GM12873 (cell line): ENCODE measurements around the gene CDX1.

Source experiments
- TF ChIP-seq, protein P1 (sequence below): IDR thresholded peaks from 2 replicates; pipeline ENCODE4 v1.5.1; 2012; ENCODE audit warnings: low read depth, mild to moderate bottlenecking, moderate library complexity, low read length, control low read depth; ENCODE audit not compliant: insufficient read depth; ENCODE audit errors: missing control alignments

The CDX1 gene

DNA sequence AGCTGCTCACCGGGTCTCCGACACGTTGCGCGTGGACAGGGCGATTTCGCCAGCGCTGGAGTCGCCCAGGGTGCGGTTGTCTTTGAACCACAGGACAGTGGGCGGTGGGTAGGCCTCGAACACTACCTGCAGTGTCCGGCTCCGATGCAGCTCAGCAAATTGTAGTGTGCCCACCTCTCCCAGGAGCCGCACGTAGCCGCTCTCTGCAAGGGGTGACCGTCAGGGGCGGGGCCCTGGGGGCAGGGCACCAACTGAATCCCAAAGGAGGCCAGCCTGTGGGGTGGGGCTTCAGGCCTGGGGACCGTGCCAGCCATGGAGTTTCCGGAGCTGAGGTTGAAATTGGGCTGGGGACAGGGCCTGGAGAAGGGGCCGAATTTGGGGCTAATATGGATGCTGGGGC lies 33.8 kb upstream of the CDX1 start:
- TF ChIP-seq, protein P1, sequence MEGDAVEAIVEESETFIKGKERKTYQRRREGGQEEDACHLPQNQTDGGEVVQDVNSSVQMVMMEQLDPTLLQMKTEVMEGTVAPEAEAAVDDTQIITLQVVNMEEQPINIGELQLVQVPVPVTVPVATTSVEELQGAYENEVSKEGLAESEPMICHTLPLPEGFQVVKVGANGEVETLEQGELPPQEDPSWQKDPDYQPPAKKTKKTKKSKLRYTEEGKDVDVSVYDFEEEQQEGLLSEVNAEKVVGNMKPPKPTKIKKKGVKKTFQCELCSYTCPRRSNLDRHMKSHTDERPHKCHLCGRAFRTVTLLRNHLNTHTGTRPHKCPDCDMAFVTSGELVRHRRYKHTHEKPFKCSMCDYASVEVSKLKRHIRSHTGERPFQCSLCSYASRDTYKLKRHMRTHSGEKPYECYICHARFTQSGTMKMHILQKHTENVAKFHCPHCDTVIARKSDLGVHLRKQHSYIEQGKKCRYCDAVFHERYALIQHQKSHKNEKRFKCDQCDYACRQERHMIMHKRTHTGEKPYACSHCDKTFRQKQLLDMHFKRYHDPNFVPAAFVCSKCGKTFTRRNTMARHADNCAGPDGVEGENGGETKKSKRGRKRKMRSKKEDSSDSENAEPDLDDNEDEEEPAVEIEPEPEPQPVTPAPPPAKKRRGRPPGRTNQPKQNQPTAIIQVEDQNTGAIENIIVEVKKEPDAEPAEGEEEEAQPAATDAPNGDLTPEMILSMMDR: no peak

DNA sequence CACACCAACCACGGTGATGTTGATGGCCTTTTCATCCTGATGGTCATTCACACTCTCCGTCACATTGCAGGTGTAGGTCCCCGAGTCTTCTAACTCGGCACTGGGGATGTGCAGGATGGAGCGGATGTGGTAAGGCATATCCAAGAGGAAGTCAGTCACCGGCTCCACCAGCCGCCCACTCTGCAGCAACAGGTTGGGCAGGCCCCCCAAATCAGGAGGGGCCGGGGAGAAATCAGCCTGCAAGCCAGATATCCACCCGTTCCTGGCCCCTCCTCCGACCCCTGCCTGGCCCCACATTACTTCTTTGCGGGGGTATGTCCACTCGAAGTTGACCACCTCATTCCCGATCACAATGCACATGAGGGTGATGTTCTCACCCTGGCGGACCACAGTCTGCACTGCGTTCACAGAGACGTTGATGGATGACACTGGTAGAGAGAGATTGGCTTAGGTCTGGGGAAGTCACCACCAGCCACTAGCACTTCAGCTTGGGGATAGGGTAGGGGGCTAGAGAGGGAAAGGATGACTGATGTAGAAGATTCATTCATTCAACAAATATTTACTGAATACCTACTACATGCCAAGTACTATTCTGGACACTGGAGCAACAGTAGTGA lies 32.9 kb upstream of the CDX1 start:
- TF ChIP-seq, protein P1: no peak

DNA sequence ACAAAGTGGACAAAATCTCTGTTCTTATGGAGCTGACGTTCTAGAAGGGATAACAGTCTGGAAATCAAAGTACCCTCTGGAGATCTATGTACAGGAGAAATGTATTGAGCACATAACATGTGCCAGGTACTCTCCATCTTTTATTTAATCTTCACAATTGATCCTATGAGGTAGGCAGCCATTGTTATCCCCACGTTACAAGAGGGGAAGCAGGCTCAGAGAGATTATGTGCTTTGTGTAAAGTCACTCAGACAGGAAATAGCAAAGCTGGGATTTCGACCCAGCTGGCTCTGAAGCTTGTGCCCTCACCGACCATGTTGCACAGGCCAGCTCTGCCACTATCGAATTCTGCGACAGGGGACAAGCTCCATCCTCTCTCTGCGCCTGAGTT lies 32.4 kb upstream of the CDX1 start:
- TF ChIP-seq, protein P1: no peak

DNA sequence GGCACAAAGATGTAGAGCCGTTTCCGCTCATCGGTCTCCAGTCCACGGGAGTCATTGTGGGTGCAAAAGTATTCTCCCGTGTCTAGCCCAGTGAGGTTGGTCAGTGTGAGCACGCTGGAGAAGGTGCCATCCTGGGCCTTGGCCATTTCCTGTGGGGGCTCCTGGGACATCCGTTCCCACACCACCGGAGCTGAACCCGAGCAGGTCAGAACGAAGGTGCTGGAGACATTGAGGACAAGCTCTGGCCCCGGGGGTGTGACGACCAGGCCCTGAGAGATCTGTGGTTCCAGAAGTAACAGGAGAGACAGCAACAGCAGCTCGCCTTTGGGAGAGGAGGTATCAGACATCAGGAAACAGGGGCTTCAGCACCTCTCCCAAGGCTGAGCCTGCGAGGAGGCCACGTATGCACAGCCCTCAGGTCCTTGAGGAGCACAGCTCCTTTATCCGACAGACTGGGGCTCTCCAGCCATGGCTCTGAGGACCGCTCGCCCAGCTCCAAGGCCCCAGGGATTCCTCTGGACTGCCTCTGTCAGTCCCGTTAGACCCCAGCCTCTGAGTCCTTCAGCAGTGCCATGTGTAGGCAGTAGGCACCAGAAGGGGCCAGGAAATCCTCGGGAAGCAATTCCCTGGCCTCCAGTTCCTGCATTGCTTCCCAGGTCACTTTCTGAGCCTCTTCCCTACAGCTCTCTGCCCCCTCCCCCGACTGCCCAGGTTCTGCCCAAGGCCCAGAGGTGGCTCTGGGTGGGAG lies 30.8 kb upstream of the CDX1 start:
- TF ChIP-seq, protein P1: no peak

DNA sequence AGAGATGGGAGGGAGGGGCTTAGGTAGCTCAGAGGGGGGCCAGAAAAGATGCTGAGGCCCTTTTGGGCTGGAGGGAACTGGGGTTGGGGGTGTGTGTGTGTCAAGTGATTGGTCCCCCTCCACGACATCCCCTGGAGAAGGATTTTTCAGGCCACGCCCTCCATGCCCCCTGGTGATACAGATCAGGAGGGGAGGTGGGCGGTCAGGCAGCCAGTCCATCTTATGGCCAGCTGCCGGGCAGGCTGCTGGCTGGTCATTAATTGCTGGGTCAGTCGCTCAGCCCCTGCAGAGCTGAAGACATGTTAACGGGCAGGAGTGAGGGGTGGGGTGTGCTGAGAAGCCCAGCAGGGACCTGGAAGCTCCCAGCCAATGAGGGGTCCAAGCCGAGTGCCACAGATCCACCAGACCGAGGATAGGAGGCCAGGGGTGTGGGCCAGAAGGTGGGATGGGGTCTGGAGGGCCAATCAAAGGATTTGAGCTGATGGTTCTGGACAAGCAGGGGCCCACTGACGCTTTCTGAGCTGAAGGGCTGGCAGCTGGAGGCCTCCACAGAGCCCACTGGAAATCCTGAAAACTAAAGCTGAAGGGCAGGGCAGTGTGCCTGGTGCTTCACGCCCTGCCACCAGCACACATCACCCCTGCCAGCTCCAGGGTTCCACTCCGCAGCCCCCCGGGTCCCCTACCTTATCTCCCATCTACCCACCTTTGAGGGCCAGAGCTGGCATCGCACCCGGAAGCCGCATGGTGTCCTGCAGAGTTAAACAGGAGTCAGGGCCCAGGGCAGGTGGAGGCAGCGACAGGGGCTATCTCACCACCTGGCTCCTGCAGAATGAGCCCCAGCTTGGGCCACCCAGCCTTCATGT lies 30.0 kb upstream of the CDX1 start:
- TF ChIP-seq, protein P1: no peak

DNA sequence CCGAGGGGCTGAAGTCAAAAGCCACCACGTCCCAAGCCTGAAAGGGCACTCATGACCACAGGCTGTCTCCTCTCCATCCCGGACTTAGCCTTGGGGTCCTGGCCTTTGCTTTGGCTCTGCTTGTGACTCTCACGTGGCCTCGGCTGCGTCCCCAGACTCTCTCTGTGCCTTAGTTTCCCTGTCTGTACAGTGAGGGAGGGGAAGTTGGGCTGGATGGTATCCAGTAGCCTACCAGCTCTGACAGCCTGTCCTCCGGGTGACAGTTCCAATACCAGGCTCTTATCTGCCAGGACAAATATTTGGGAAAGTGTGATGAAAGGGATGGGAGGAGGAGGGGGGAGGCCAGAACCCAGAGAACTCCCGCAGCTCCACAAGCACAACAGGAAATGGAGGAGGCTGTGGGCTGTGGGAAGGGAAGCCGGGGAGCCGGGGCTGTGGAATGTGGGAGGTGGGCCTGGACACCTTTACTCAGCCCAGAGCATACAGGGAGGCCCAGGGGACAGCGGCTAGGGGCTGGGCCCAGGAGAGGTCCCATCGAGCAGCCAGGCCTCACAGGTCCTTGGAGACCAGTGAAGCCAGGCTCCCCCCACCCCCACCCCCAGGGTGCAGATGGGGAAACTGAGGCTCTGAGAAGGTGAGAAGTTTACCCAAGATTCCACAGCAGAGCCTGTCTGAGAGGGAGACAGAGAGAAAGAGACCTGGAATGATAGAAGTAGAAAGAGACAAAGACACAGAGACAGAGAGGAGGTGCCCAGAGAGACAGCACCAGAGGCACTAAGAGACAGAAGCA lies 29.2 kb upstream of the CDX1 start:
- TF ChIP-seq, protein P1: no peak
